ENCODE results near the gene MAPK11.

MAPK11 gene

DNA sequence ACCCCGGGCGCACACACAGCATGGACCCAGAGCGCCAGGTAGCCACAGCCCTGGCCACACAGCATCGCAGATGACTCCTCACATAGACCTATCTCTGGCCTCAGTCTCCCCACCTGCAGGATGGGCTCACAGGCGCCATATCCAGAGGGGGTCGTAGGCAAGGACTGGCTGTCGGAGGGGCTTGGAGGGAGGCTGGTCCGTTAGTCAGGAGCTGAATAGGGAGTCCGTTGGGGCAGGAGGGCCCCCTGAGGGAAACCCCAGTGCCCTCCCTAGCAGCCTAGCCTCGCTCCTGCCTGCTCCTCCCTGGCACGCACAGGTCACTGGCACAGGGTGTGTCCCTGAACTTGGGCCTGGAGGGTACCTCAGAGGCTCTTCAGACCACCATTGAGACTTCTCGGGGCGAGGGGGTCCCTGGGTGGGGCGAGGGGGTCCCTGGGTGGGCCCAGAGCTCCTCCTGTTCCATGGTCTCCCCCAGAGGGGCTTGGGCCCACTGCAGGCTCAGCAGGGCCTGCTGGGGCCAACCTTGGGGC, 35.3 kb upstream of the MAPK11 start:
- peak overlapping the region; percentile 87 for H3K9ac ChIP-seq (ENCODE audit: insufficient read length)
- H3K9me3 ChIP-seq (ENCODE audit: low read depth, low read length): no peaks in the 10 kb centered on the region
- TF ChIP-seq EZH2 (IDR thresholded peaks at IDR 0.05): no peak
- TF ChIP-seq POLR2AphosphoS5 (IDR thresholded peaks at IDR 0.05; ENCODE audit: borderline replicate concordance, low read depth, low read length): no peak
- TF ChIP-seq FOXP2 (optimal IDR thresholded peaks at IDR 0.05; ENCODE audit: control extremely low read depth, extremely low read length, insufficient read depth): no peak
- H3K4me3 ChIP-seq: peak overlapping the region; percentile 85
- no peak for DNase-seq (ENCODE audit: low read depth, low spot score)
- H3K27ac ChIP-seq: peak overlapping the region; percentile 7; the same call in 1 of the 2 replicates
- no peaks in the 10 kb centered on the region for H3K36me3 ChIP-seq (ENCODE audit: insufficient read depth, low read length)

- H3K9ac ChIP-seq (ENCODE audit: insufficient read length): peak overlapping the region; percentile 37
- H3K27ac ChIP-seq: peak overlapping the region; percentile 42; the same call in 1 of the 2 replicates
Observed at GRCh38 chr22:50304528-50305392, 34.6 kb upstream of the MAPK11 start.

GRCh38 chr22:50303848-50304527, 33.8 kb upstream of the MAPK11 start:
- H3K9ac ChIP-seq (ENCODE audit: insufficient read length): peak overlapping the region; percentile 37
- no peaks in the 10 kb centered on the region for H3K9me3 ChIP-seq (ENCODE audit: low read depth, low read length)
- H3K4me3 ChIP-seq: 0 out of 2 replicates have a peak overlapping the region, but pooled peaks have one; percentile 18
- no peak for DNase-seq (ENCODE audit: low read depth, low spot score)
- TF ChIP-seq EZH2 (IDR thresholded peaks at IDR 0.05): no peak
- no peak for TF ChIP-seq FOXP2 (optimal IDR thresholded peaks at IDR 0.05; ENCODE audit: control extremely low read depth, extremely low read length, insufficient read depth)
- TF ChIP-seq POLR2AphosphoS5 (IDR thresholded peaks at IDR 0.05; ENCODE audit: borderline replicate concordance, low read depth, low read length): no peak; the same call in 1 of the 2 replicates
- no peaks in the 10 kb centered on the region for H3K36me3 ChIP-seq (ENCODE audit: insufficient read depth, low read length)
- 0 out of 2 replicates have a peak overlapping the region, but pooled peaks have one; percentile 31 for H3K27ac ChIP-seq

More at GRCh38 chr22:50304528-50305392, 34.6 kb upstream of the MAPK11 start:
- no peak for DNase-seq (ENCODE audit: low read depth, low spot score)
- H3K4me3 ChIP-seq: peak overlapping the region; percentile 85
- no peak for TF ChIP-seq EZH2 (IDR thresholded peaks at IDR 0.05)
- TF ChIP-seq POLR2AphosphoS5 (IDR thresholded peaks at IDR 0.05; ENCODE audit: borderline replicate concordance, low read depth, low read length): no peak
- no peak for TF ChIP-seq FOXP2 (optimal IDR thresholded peaks at IDR 0.05; ENCODE audit: control extremely low read depth, extremely low read length, insufficient read depth)
- H3K36me3 ChIP-seq (ENCODE audit: insufficient read depth, low read length): no peaks in the 10 kb centered on the region
- H3K9me3 ChIP-seq (ENCODE audit: low read depth, low read length): no peaks in the 10 kb centered on the region

- H3K36me3 ChIP-seq (ENCODE audit: insufficient read depth, low read length): no peaks in the 10 kb centered on the region
- no peaks in the 10 kb centered on the region for H3K9me3 ChIP-seq (ENCODE audit: low read depth, low read length)
- no peak overlapping the region for H3K9ac ChIP-seq (ENCODE audit: insufficient read length)
- peak overlapping the region; percentile 31; the same call in 1 of the 2 replicates for H3K27ac ChIP-seq
- TF ChIP-seq POLR2AphosphoS5 (IDR thresholded peaks at IDR 0.05; ENCODE audit: borderline replicate concordance, low read depth, low read length) (no peak), FOXP2 (optimal IDR thresholded peaks at IDR 0.05; ENCODE audit: control extremely low read depth, extremely low read length, insufficient read depth) (no peak), EZH2 (IDR thresholded peaks at IDR 0.05) (no peak)
- DNase-seq (ENCODE audit: low read depth, low spot score): no peak
- no peak overlapping the region for H3K4me3 ChIP-seq
Observed at GRCh38 chr22:50303515-50303847, 33.3 kb upstream of the MAPK11 start.

DNA sequence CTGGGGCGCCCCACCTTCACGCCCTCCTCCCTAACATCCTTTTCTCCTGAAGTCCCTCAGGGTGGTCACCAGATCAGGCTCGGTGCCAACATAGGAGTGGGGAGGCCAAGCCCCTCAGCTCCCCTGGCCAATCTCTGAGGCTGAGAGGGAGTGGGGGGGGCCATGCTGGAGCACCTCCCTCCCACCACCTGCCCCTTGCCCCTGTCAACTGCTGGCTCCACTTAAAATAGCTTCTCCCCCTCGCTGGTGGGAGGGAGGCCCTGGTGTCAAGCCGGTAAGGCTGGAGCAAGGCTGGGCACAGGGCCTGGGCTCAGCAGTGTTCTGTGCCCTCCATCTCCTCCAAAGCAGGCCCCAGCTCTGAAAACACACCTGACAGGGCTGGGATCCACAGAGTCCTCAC, 32.4 kb upstream of the MAPK11 start:
- Histone ChIP-seq H3K27ac (no peak overlapping the region), H3K9me3 (ENCODE audit: low read depth, low read length) (no peaks in the 10 kb centered on the region), H3K9ac (ENCODE audit: insufficient read length) (no peak overlapping the region), H3K4me3 (no peak overlapping the region), H3K36me3 (ENCODE audit: insufficient read depth, low read length) (no peaks in the 10 kb centered on the region)
- TF ChIP-seq FOXP2 (optimal IDR thresholded peaks at IDR 0.05; ENCODE audit: control extremely low read depth, extremely low read length, insufficient read depth): no peak
- TF ChIP-seq POLR2AphosphoS5 (IDR thresholded peaks at IDR 0.05; ENCODE audit: borderline replicate concordance, low read depth, low read length): no peak
- no peak for TF ChIP-seq EZH2 (IDR thresholded peaks at IDR 0.05)
- DNase-seq (ENCODE audit: low read depth, low spot score): no peak

DNA sequence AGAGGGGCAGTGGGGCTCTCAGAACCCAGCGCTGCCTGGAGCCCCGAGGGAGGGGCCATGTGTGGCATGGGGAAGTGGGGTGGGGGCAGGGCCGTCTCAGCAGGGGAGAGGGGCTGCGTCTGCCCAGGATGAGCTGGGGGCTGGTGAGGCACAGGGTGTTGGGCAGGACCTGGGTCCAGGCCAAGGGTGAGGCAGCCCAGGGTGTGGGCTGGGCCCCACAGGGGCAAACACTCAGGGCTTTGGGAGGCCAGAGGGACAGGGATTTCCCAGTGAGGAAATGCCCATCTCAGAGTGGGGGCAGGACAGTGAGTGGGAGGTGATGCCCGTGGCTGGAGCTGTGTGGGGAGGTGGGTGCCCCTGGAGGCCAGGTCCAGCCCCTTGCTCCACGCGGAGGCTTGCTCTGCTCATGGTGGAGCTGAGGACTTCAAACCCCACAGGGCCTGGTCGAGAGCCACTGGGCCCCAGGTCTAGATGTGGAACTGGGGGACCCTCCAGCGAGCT, 31.9 kb upstream of the MAPK11 start:
- no peak for DNase-seq (ENCODE audit: low read depth, low spot score)
- Histone ChIP-seq H3K27ac (no peak overlapping the region), H3K4me3 (no peak overlapping the region), H3K9me3 (ENCODE audit: low read depth, low read length) (no peaks in the 10 kb centered on the region), H3K36me3 (ENCODE audit: insufficient read depth, low read length) (no peaks in the 10 kb centered on the region), H3K9ac (ENCODE audit: insufficient read length) (no peak overlapping the region)
- TF ChIP-seq EZH2 (IDR thresholded peaks at IDR 0.05) (no peak), POLR2AphosphoS5 (IDR thresholded peaks at IDR 0.05; ENCODE audit: borderline replicate concordance, low read depth, low read length) (no peak), FOXP2 (optimal IDR thresholded peaks at IDR 0.05; ENCODE audit: control extremely low read depth, extremely low read length, insufficient read depth) (no peak)

DNA sequence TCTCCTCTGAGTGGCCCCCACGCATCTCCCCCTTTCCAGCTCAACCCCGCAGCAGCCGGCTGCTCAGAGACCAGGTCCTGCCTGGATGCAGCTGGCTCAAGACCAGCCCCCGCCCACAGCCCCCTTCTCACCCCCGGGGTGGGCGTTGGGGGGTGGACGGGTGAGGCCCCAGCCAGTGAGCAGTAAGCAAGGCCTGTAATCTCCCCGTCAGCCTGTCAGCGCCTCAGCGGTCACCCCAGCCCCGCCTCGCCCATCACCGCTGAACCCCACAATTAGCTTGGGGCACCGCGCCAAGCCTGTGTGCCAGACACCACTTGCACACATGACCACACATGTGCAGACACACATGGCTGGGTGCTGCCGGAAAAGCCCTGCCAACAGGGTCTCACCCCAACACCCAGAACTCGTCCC, 31.4 kb upstream of the MAPK11 start:
- no peak overlapping the region for H3K27ac ChIP-seq
- TF ChIP-seq FOXP2 (optimal IDR thresholded peaks at IDR 0.05; ENCODE audit: control extremely low read depth, extremely low read length, insufficient read depth) (no peak), POLR2AphosphoS5 (IDR thresholded peaks at IDR 0.05; ENCODE audit: borderline replicate concordance, low read depth, low read length) (no peak), EZH2 (IDR thresholded peaks at IDR 0.05) (no peak)
- H3K36me3 ChIP-seq (ENCODE audit: insufficient read depth, low read length): no peaks in the 10 kb centered on the region
- no peak for DNase-seq (ENCODE audit: low read depth, low spot score)
- no peak overlapping the region for H3K9ac ChIP-seq (ENCODE audit: insufficient read length)
- no peaks in the 10 kb centered on the region for H3K9me3 ChIP-seq (ENCODE audit: low read depth, low read length)
- no peak overlapping the region for H3K4me3 ChIP-seq
